Measurements from ENCODE around the gene GSC2. TPM values are rescaled to one million over a fixed set of nuclear protein-coding genes. Genes with fewer than 3 reads are reported as not detected.

The GSC2 gene
- total RNA-seq, 1 donor from 2014 or later: not detected

DNA sequence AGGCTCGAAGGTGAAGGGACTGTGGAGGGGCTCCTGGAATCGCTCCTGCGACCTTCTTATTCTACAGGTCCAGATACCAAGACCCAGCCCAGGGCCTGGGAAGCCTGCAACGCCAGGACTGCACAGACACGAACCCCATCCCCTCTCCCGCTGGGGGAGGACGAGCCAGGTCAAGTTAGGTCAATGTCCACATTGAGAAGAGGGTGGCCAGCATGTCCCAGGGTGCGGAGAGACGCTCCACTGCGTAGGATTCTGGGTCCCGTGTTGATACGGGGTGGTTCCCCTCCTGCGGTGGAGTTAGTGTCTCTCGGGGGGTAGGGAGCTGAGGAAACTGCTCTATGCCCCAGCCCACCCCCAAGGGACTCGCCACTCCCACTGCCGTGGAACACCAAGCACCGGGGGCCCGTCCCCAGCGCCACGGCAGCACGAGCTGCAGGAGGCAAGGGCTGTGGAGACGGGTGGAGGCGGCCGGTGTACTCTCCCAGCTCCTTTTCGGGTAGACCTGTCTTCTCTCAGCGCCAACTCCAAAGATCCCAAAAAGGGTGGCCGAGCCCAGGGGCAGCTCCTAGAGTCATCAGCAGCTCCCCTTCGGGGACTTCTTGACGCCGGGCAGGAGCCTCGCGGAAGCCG, 1.6 kb downstream of the GSC2 start:
- no peak for TF ChIP-seq CTCF (conservative IDR thresholded peaks at IDR 0.05)
- Mint-ChIP-seq H3K4me3 (no peak overlapping the region), H3K4me1 (ENCODE audit: unreplicated experiment) (peaks cover 16% of the 10 kb centered on the region), H3K27me3 (peaks cover 64% of the 10 kb centered on the region), H3K27ac (no peak overlapping the region), H3K9me3 (no peaks in the 10 kb centered on the region), H3K36me3 (peaks cover 9% of the 10 kb centered on the region)
- DNase-seq (ENCODE audit: extremely low spot score, unreplicated experiment): no peak

GRCh38 chr22:19147195-19147780, 2.8 kb downstream of the GSC2 start:
- Mint-ChIP-seq H3K4me1 (ENCODE audit: unreplicated experiment) (peaks cover 16% of the 10 kb centered on the region), H3K27ac (no peak overlapping the region), H3K36me3 (peaks cover 5% of the 10 kb centered on the region), H3K9me3 (no peaks in the 10 kb centered on the region), H3K27me3 (peaks cover 55% of the 10 kb centered on the region), H3K4me3 (no peak overlapping the region)
- TF ChIP-seq CTCF (conservative IDR thresholded peaks at IDR 0.05): no peak
- no peak for DNase-seq (ENCODE audit: extremely low spot score, unreplicated experiment)

- no peak for TF ChIP-seq CTCF (conservative IDR thresholded peaks at IDR 0.05)
- H3K4me3 Mint-ChIP-seq: no peak overlapping the region
- H3K9me3 Mint-ChIP-seq: no peaks in the 10 kb centered on the region
- H3K4me1 Mint-ChIP-seq (ENCODE audit: unreplicated experiment): peaks cover 16% of the 10 kb centered on the region
- peaks cover 46% of the 10 kb centered on the region for H3K27me3 Mint-ChIP-seq
- H3K27ac Mint-ChIP-seq: no peak overlapping the region
- no peak for DNase-seq (ENCODE audit: extremely low spot score, unreplicated experiment)
- peaks cover 5% of the 10 kb centered on the region for H3K36me3 Mint-ChIP-seq
Measured at GRCh38 chr22:19146215-19146968, 3.7 kb downstream of the GSC2 start.

- Mint-ChIP-seq H3K9me3 (no peaks in the 10 kb centered on the region), H3K4me3 (peak overlapping the region; percentile 97), H3K27ac (peak overlapping the region; percentile 92), H3K27me3 (peaks cover 35% of the 10 kb centered on the region), H3K4me1 (ENCODE audit: unreplicated experiment) (peaks cover 12% of the 10 kb centered on the region), H3K36me3 (peaks cover 5% of the 10 kb centered on the region)
- no peak for DNase-seq (ENCODE audit: extremely low spot score, unreplicated experiment)
- TF ChIP-seq CTCF (conservative IDR thresholded peaks at IDR 0.05): no peak
Measured at GRCh38 chr22:19143967-19144400, 6.1 kb downstream of the GSC2 start.

- Mint-ChIP-seq H3K36me3 (peaks cover 5% of the 10 kb centered on the region), H3K27me3 (peaks cover 29% of the 10 kb centered on the region), H3K4me1 (ENCODE audit: unreplicated experiment) (peaks cover 12% of the 10 kb centered on the region), H3K27ac (no peak overlapping the region), H3K4me3 (peak overlapping the region; percentile 97), H3K9me3 (no peaks in the 10 kb centered on the region)
- no peak for DNase-seq (ENCODE audit: extremely low spot score, unreplicated experiment)
- TF ChIP-seq CTCF (conservative IDR thresholded peaks at IDR 0.05): no peak
Measured at GRCh38 chr22:19143212-19143611, 6.9 kb downstream of the GSC2 start.
